NCI-H1694 treated with DMSO at 0.1 percent for 48 hours (cell line): ENCODE measurements around the gene SHD.
"Not testable (repeated sequence)": the region's sequence is repeated elsewhere in the genome, so short reads cannot be mapped to it uniquely, and the experiment has no call there.

ENCODE experiments used
- DNase-seq: peaks from one replicate; lab custom pipeline; 2025; lab: John Stamatoyannopoulos, UW

Gene SHD

GRCh38 chr19:4327252-4327876, 48.3 kb downstream of the SHD start:
- DNase-seq: no peak

GRCh38 chr19:4327877-4328242, 48.8 kb downstream of the SHD start:
- no peak for DNase-seq

GRCh38 chr19:4328243-4328990, 49.4 kb downstream of the SHD start:
- no peak for DNase-seq

GRCh38 chr19:4328991-4329681, 50.1 kb downstream of the SHD start:
- not testable (repeated sequence) for DNase-seq

- no peak for DNase-seq
These were observed 50.8 kb downstream of the SHD start for GRCh38 chr19:4329858-4330257.

GRCh38 chr19:4334929-4335570, 56.0 kb downstream of the SHD start:
- no peak for DNase-seq

- DNase-seq: no peak
These were observed 58.9 kb downstream of the SHD start for GRCh38 chr19:4337906-4338440.

GRCh38 chr19:4338441-4339355, 59.6 kb downstream of the SHD start, which contains the start of gene STAP2:
STAP2 (minus strand) TSS chr19:4338827; CDS start chr19:4338753, 74 bp downstream.
- no peak for DNase-seq
